Measurements from ENCODE around the gene C1QL1.

C1QL1 gene

DNA sequence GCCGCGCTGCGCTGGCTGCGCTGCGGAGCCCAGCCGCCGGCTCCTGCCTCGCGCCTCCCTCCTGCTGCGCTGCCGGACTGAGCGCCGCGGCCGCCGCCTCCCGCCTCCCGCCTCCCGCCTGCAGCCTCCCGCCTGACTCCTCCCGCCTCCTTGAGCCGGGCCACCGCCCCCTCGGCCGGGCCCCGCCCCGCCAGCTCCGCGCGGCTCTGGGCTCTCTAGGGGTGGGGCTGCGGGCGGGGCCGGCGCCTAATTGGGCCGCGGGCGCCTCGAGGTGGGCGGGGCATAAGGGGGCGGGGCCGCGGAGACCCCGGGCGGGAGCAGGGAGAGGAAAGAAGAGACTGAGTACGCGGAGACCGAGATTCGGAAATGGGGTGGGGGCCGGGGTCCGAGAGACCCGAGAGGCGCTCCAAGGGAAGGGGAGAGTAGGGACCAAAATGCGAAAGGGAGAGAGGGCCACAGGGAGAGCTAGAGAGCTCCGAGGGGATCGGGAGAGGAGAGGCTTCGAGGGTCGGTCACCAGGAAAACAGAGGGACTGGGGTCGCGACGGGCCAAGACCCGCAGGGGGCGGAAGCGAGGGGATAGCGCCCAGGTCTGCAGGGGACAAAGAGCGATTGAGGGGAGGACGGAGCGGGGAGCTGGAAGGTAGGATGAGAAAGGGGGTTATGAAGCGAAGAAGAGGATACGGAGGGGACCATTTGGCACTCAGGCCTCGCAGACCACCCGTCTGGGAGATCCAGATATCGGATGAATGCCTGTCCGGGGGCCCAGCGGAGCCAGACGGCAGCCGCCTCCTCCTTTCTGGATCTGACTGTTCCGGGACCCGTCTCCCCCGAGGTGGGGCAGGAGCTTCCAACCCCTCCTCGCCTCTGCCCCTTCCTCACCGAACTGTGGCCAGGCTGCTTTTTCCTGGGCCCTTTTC is at the start of gene C1QL1:
TSS of gene C1QL1 (minus strand) at position 79 of the 919 bp plus-strand sequence. CDS start 255 bp downstream, outside the sequence.
- peak; percentile 90 for DNase-seq (ENCODE audit: low spot score)

DNA sequence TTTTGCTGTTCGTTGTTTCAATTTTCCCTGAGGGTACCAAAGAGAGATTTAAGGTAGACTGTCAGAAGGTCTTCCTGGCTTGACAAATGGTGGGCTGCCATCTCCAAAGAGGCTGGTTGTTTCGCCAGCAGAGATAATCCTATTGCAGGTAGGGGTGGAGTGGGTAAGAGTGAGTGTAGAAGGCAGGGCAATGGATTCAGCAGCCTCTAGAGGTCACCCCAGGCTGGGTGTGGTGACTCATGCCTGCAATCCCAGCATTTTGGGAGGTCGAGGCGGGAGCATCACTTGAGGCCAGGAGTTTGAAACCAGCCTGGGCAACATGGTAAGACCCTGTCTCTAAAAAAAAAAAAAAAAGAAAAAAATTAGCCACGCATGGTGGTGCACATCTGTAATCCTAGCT is 48.7 kb upstream of the C1QL1 start:
- peak; percentile 23 for DNase-seq (ENCODE audit: low spot score)

DNA sequence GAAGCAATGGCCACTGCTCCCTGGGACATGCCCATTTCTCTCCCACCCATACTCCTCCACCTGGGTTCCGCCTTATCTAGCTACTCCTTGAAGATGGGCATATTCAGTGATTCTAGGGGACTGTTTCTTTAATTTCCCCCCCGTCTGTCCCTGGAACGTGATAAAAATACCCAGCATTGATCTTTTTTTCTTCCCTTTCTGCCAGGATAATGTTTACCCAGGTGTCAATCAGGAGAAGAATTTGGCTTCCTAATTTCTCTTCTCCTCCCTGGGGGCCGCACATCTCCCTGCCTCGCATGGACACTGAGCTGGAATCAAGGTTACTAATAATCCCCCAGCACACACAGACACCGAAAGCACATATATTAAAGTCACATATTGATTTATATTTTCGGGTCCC is 48.1 kb upstream of the C1QL1 start:
- DNase-seq (ENCODE audit: low spot score), result no peak

DNA sequence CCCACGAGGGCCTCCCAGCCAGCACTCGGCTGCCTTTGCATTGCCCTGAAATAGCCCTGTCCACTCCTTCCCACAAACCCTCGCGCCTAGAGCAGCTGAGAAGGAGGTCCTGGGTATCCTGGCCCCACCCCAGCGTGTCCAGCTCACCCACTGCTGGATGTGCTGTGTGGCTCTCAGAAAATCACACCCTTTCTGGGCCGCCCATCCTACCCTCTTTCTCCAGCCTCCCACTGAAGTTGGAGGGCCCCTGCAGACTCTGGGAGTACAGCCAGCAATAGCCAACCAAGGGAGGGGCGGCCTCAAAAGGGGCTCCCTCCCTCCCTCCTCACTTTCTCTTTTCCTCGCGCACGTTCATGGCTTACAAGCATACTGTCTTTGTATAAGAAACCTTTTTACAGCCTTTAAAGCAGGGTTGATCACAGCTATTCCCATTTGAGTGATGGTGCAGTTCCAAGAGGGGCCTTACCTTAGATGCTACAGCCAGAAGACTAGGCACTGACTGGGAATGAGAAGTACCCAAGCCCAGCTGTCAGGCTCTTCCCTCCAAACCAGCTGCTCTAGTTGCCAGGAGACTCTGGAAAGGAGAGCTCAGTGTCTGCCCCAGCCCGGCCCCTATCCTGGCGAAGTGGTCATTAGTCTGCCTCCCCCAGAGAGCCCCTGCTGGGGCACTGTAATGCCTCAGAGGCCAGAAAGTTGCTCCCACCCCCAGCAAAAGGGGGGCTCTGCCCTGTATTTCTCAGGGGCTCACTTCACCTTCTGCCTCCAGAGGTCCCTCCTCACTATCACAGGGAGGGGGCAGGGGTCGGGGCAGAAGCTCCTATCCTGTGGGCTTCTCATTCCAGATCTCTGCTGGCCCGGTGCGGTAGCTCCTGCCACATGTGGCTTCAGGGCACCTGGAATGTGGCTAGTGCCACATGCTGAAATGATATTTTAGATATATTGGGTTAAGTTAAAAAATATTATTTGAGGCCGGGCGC is 45.2 kb upstream of the C1QL1 start:
- no peak for DNase-seq (ENCODE audit: low spot score)

GRCh38 chr17:45011767-45012166 is 43.7 kb upstream of the C1QL1 start:
- no peak for DNase-seq (ENCODE audit: low spot score)

DNA sequence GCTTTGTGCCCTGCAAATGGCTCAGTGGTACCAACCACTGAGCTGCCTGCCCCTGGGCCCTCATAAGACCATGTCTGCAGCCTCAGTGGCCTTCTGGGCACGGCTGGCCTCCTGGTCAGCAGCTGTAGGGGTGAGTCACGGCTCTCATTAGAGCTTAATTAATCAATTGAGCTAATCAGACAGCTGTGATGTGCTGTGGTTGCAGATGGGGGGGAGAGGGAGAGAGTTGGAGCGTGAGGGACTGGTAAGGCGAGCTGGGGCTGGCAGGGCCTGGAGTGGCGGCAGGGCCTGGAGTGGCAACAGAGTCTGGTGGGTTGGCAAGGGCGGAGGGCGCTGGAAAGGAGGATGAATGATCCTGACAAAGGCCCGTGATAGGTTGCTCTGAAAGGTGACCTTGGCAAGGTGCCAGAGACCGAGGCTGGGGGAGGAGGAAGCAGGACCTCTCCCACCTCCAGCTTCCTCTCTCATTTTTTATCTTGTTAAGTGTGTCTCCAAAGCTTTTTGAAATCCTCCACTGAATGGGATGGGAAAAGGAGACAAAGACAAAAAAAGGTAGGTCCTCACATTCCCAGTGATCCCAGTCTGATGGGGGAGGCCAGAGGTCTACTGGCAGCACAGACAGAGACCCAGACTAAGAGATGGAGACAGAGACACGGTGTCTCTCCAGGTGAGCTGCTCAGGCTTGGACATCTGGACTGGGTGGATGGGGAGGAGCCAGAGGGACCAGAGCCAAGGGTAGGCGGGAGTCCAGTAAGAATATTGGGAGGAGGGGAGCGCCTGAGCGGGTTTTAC is 41.8 kb upstream of the C1QL1 start:
- DNase-seq (ENCODE audit: low spot score), result no peak

DNA sequence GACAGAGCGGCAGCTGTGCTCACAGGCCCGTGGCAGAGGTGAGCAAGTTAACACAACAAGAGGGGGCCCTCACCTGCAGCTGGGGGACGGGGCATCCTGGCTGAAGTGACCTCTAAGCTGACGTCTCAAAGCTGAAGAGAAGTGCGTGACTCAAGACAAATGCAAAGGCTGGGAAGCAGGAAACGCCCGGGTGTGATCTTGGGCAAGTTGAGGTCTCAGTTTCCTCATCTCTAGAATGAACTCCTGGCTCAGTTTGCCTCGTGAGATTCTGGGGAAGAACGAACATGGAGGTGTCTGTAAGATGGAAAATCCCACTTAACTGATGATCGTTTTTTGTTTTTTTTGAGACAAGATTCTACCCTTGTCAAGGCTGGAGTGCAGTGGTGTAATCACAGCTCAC is 40.1 kb upstream of the C1QL1 start:
- DNase-seq (ENCODE audit: low spot score), result no peak

DNA sequence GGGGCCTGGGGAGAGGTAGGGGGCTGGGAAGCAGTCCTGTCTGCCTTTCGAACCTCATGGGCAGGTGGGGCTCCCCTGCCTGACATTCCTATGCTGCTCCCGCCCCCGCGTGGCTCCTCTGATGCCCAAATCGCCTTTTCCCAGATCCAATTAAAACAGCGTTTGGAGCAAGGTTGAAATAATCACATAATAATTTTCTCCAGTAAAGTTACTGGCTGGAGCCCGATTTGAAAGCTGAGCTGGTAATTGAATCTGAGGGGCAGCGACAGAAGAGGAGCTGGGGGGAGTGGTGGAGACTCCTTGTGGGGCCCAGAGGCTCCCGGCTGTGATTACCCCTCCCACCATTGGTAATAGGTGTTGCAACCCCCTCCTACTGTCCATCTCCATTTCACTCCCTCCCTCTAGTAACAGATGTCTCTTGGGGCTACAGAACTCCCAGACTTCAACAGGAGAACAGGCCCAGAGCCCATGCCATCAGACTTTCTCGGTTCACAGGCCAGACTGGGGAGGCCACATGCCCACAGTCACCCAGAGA is 38.9 kb upstream of the C1QL1 start:
- DNase-seq (ENCODE audit: low spot score), result no peak

DNA sequence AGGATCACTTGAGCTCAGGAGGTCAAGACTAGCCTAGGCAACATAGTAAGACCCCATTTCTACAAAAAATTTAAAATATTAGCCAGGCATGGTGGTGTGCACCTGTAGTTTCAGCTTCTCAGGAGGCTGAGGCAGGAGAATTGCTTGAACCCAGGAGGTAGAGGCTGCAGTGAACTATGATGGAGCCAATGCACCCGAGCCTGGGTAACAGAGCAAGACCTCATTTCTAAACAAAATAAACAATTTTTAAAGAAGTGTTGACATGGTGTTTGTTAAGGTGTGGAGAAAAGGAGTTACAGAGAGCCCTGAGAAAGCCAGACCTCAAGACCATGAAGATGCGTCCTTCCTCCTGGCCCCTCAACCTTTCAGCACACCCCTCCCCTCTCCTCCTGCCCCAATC is 37.6 kb upstream of the C1QL1 start:
- DNase-seq (ENCODE audit: low spot score), result no peak

DNA sequence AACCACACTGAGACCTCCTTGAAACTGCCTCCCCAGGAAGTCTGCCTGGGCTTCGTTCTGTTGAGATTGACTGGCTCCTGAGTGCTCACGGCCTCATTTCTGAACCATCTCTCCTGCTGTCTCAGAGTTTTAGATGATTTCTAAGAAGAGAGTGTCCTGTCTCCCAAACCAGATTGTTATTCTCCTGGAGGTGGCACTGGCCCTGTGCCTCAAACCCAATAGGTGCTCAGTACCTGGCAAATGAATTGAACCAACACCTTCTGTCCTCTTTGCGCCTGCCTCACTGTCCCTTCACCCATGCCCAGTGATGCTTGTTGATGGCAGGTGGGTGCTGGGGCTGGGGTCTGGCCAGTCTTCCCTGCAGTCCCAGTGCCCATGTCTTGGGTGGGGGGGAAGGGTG is 36.3 kb upstream of the C1QL1 start:
- no peak for DNase-seq (ENCODE audit: low spot score)

DNA sequence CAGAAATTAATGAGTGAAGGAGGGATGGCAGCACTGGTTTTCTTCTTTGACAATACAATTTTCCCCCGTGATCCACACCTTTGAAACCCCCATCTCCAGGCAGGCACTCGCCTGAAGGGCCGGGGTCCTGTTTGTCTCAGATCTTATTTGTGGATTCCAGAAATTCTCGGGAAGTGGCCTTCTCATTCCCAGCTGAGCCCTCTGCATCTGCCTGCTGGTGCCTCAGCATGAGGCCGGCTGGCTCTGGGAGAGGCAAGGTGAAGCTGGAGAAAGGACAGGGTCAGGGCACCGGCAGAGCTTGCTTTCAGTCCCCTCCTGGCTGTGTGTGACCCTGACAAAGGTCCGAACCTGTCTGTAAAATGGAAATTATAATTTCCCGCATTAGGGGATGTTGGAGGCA is 35.8 kb upstream of the C1QL1 start:
- DNase-seq (ENCODE audit: low spot score), result no peak

DNA sequence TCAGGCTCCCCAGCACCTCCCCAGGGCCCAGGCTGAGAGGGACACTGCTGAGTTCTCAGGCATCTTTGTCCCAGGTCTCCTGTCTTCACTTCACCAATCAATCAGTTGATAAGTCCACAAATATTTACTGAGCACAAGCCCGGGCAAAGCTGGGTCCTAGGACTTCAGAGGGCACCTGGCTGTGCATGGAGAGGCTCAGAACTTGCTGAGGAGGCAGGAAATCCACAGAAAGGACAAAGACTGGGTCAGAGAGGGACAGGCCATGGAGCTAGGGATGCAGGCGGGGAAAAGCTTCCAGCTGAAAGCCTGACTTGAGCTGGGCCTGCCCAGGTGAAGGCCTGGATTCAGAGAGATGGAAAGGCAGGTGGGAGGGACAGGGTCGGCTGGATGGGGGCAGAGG is 33.2 kb upstream of the C1QL1 start:
- no peak for DNase-seq (ENCODE audit: low spot score)

DNA sequence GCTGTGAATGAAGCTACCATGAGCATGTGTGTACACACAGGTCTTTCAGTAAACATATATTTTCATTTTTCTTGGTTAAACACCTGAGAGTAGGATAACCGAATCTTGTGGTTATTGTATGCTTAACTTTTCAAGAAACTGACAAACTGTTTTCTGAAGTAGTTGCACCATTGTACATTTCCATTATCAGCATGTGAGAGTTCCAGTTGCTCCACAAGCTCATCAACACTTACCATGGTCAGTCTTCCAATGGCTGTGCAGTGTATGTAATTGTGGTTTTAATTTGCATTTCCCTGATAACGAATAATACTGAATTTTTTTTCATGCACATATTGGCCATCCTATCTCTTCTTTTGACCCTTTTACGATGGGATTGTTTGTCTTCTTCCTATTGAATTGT is 31.3 kb upstream of the C1QL1 start:
- DNase-seq (ENCODE audit: low spot score), result no peak

- no peak for DNase-seq (ENCODE audit: low spot score)
Measured at GRCh38 chr17:44998646-44999045, 30.5 kb upstream of the C1QL1 start.

GRCh38 chr17:44997733-44998520 is 29.8 kb upstream of the C1QL1 start:
- no peak for DNase-seq (ENCODE audit: low spot score)

DNA sequence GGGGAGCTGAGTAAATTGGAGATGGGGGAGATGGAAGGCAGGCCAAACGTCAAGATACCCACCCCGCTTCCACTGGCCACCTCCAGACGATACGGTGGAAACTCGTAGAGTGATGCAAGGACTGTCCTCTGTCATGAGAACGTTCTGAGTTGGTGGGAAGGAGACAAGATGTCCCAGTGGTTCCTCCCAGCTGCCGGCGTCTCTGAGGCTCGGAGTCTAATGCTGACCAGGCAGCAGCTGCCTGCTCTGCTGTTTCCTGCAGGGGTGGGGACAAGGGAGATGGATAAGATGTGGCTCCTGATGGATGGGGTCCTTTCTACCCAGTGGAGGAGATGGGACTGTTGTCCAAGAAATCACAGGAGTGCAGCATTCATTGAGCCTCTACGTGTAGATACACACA is 28.2 kb upstream of the C1QL1 start:
- no peak for DNase-seq (ENCODE audit: low spot score)

- no peak for DNase-seq (ENCODE audit: low spot score)
Measured at GRCh38 chr17:44995436-44996001, 27.4 kb upstream of the C1QL1 start.

- no peak for DNase-seq (ENCODE audit: low spot score)
Measured at GRCh38 chr17:44992242-44992939, 24.3 kb upstream of the C1QL1 start.

GRCh38 chr17:44990994-44991393 is 22.9 kb upstream of the C1QL1 start:
- DNase-seq (ENCODE audit: low spot score), result no peak
